Jurkat, Clone E6-1 (cell line): ENCODE data around the gene ZNF423.
A peak's percentile ranks its signal among the peaks of the same experiment; 100 is the strongest.

Source experiments
- DNase-seq: peaks from one replicate; pipeline ENCODE4 v3.0.0-alpha.2; 2011; ENCODE audit warnings: low read depth, low spot score
- H3K4me3 ChIP-seq: 2 replicates; pipeline ENCODE4 v1.5.1; 2011; ENCODE audit warnings: mild to moderate bottlenecking, low read length, control low read depth, moderate library complexity

Gene ZNF423

GRCh38 chr16:49743203-49743464 is 112.8 kb downstream of the ZNF423 start:
- H3K4me3 ChIP-seq = no peak overlapping the region
- DNase-seq = no peak

DNA sequence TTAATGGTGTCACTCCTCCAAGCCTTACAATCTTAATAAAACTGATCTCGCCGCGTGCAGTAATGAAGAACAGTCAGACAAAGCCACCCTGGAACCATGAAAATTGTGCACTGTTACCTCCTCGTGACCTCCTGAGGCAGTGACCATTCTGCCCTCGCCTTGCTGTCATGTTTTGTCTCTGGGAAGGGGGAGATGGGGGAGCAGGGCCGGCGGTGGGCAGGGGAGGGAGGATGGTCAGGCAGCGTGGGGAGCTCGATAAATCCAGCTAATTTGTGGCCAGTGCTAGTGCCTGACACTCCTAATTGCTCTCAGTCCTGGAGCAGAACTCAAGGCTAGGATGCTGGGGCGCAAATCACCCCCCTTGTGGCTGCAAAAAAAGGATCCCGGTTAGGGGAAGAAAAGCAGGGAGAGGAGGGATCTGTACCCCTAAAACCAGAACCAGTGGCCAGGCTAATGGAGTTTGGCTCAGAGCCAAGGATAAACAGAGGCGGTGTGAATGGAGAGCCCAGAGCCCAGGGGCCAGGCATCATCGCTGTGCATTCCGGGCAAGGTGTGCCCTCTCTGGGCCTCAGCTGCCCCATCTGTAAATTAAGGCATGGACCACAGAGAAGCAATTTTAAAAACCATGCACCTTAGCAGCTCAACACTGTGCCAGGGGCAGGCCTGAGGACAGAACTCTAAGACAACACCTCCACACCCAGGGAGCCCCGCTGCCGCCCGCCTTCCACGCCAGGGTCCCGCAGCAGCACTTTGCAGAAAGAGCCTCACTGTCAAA is 113.3 kb downstream of the ZNF423 start:
- DNase-seq = no peak
- H3K4me3 ChIP-seq = no peak overlapping the region

DNA sequence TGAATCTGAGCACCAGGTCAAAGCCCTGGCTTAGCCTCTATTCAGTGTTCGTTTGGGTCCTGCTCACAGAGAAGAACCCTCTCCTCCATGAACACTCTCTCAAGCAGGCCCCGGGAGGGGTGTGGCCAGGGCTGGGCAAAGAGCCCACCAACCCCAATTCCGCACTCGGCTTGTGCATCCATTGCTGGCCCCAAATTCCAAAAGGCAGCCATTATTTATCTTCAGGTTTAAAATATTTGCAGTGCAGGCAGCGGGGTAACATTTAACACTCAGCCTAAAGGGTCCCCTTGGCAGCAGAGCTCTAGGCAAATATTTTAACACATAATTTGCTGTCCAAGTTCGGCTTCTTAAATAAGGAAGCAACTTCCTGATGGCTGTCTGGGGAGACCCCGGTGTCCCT is 115.7 kb downstream of the ZNF423 start:
- DNase-seq = no peak
- no peak overlapping the region for H3K4me3 ChIP-seq

- DNase-seq = peak; percentile 18
- no peak overlapping the region for H3K4me3 ChIP-seq
Observed at GRCh38 chr16:49739381-49739780, 116.5 kb downstream of the ZNF423 start.

DNA sequence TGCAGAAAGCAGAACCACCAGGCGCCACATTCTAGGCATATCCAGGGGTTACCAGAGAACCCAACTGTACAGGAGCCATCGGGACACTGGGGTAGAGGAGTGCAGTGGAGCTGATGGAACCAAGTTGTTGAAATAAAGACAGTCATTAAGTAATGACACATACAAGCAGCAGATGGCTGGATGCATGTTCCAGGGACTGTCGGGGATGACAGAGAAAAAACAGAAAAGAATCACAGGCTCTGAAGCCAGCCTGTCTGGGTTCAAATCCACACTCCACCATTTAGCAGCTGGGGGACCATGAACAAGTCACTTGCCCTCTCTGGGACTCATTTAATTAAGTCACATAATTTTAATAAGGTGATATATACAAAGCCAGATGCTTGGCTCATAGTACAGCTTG is 117.1 kb downstream of the ZNF423 start:
- H3K4me3 ChIP-seq = no peak overlapping the region
- DNase-seq = no peak

- DNase-seq = no peak
- no peak overlapping the region for H3K4me3 ChIP-seq
Observed at GRCh38 chr16:49738001-49738400, 117.9 kb downstream of the ZNF423 start.

DNA sequence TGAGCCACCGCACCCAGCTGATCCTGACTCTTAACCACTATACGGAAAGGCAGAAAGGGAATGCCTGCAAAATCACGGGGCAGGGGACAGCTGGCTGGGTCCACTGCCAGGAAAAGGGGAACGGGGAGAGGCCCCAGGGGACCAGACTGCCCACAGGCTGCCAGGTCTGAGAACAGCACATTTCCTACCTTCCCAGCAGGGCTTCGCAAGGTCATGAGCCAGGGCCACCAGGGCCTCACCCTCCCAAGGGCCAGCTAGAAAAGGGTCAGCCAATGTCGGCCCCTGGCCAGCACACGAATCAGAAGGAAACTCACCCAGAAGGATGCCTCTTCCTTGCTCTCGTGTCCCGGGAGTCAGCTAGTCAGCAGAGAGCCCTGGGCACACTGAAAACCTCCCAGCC is 118.4 kb downstream of the ZNF423 start:
- H3K4me3 ChIP-seq = no peak overlapping the region
- no peak for DNase-seq

DNA sequence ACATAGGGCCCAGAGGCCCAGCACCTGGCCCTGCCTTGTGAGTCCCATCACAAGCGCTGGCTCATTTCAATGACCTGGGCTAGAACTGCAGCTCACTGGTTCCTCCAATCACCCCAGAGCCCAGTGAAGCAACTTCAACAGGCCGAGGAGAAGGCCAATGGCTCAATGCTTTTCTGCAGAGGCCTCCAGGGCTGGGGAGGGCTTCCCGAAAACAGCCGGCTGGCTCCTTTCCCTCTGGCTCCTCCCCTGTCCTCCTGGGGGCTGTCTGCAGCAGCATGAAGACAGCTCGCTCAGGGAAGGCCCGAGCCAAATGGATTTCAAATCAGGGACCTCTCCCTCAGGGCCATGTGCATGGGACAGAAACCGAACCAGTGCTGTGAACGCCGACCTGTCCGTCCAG is 121.6 kb downstream of the ZNF423 start:
- DNase-seq = no peak
- H3K4me3 ChIP-seq = no peak overlapping the region

DNA sequence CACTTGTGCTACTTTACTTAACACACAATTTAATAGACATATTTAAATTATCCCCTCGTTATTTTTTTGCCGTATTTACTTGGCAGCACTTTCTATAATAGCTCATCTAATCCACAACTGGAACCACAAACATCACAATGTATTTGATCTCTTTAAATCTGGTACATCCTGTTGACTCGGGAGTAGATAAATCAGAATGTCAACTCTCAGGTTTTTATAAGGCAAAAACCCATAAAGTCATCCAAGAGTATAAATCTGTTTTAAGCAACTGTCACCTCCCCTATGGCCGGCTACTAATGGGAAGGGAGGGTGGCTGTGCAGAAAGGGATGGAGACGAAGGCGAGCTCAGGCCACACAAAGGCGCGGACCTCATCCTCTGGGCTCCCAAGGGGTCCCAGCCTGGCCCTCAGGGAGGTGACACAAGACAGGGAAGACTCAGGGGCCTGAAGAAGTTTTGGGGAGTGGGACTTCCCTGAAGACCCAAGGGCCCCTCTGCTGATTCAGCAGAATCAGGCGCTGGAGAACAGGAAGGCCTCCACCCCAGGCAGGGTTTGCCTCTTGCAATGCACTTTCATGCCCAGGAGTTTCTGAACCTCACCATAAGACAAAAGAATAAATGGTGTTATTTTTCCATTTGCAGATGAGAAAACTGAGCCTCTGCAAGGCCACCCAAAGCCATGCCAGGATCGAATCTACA is 122.5 kb downstream of the ZNF423 start:
- no peak for DNase-seq
- no peak overlapping the region for H3K4me3 ChIP-seq

GRCh38 chr16:49731911-49732310 is 124.0 kb downstream of the ZNF423 start:
- H3K4me3 ChIP-seq = no peak overlapping the region
- DNase-seq = no peak

GRCh38 chr16:49730772-49731171 is 125.1 kb downstream of the ZNF423 start:
- no peak for DNase-seq

DNA sequence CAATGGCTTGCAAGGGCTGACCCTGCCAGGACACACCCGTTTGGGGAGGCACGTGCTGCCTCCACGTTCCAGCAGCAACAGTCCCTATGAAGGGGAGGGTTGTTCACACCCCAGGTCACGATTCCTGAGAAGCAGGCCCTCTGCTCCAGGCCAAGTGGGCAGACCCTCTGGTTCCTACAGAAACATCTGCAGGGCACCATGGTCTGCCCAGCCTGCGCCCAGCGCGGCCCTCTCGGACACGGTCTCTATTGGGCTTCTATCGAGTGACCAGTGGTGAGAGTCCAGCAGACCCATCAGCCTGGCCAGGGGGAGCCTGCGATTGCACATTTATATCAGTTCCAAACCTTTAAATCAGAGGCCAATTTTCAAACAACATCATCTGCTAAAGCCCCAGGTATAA is 128.3 kb downstream of the ZNF423 start:
- no peak for DNase-seq
- no peak overlapping the region for H3K4me3 ChIP-seq

More at GRCh38 chr16:49730772-49731171, 125.1 kb downstream of the ZNF423 start:
- no peak overlapping the region for H3K4me3 ChIP-seq

DNA sequence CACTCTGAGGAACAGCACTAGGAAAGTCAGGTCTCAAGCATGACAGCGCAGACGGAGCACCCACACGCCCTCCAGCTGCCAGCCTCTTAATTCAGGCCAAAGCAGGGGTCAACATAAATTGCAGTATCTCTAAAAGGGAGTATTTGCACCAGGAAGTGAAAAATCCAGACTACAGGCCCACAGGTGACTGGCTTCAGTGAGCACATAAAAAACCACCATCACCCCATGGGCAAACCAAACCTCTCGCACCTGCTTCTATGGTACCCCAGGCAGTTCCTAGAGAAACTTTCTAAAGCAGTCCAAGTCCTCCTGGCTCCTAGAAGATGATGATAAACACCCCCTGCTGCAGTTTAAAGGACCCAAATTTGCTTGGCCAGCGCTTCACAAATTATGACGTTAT is 129.8 kb downstream of the ZNF423 start:
- H3K4me3 ChIP-seq = no peak overlapping the region
- no peak for DNase-seq

DNA sequence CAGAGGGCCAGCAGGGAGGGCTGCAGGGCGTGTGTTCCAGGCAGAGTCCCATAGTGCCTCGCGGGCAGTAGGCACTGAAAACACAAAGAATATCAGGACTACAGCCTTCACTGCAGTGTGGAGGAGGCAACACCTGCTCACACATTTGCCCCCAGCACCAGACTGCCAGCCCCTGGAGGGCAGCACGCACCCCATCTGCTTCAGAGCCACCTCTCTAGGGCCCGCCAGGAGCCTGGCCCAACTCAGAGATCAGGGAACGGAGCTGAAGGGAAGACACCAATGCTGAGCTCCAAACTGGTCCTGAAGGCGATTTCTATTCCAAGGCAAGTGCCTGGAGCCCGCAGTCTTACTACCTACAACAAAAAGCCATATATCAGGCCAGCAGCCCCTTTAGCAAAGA is 130.3 kb downstream of the ZNF423 start:
- no peak overlapping the region for H3K4me3 ChIP-seq
- no peak for DNase-seq

DNA sequence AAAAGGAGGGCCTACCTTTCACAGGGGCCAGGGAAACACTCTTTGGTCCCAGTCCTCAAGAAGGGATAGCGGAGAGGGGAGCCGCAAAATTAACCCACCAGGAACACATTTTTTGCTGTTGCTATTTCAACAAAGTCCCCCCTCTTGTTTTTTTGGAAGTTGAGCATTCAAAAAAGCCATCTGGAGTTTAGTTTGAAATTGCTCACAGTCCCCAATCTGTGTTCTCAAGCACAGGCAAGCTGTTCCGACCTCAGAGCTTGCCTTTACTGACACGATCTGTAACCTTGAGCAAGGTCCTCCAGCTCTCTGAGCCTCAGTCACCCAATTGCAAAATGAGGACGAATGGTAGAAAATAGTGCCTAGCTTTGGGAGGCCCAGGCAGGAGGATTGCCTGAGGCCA is 131.1 kb downstream of the ZNF423 start:
- no peak overlapping the region for H3K4me3 ChIP-seq
- DNase-seq = no peak

GRCh38 chr16:49723310-49723709 is 132.6 kb downstream of the ZNF423 start:
- no peak for DNase-seq
- H3K4me3 ChIP-seq = no peak overlapping the region

DNA sequence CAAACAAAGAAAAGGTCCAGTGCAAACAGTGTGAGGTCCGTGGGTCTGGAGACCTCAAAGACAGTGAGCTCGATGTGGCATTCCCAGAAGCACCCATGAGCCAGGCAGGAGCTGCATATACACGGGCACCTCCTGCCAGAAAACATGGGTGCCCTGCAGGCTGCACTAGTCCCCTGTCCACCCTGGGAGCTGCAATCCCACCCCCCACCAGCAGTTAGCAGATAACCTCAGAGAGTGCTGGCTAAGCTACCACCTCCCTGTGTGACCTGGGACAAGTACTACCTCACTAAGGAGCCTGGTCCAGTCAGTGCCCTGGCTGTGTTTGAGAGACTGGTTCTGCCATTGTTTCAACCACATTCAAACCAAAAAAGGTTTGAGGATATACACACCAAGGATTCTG is 135.7 kb downstream of the ZNF423 start:
- H3K4me3 ChIP-seq = no peak overlapping the region
- DNase-seq = no peak

GRCh38 chr16:49717689-49718088 is 138.2 kb downstream of the ZNF423 start:
- no peak overlapping the region for H3K4me3 ChIP-seq
- no peak for DNase-seq

DNA sequence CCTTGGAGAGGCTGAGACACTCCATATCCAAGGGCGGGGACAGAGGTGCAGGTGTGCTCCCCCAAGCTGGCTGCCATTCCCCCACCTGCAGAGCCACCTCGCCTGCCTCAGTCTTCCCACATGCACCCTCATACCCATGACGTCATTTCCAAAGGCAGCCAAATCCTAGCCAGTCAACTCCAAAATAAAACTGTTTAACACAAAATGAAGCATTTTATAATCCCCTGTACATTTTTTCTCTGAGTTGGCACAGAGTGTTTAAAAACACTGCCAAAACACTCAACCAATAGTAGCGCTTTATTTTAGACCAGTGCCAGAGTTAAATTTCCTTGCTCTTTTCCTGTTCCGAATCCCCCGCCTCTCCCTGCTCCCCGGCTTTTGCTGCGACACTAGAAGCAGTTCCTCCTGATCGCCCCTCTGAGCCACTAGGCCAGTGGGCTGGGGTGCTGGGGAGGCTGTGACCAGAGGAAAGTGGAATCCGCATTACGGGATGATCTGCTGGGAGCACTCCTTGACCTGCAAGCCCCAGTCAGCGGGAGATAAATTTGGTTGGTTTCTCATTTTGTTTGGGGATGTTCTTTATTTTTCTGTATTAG is 139.5 kb downstream of the ZNF423 start:
- H3K4me3 ChIP-seq = no peak overlapping the region
- DNase-seq = no peak

DNA sequence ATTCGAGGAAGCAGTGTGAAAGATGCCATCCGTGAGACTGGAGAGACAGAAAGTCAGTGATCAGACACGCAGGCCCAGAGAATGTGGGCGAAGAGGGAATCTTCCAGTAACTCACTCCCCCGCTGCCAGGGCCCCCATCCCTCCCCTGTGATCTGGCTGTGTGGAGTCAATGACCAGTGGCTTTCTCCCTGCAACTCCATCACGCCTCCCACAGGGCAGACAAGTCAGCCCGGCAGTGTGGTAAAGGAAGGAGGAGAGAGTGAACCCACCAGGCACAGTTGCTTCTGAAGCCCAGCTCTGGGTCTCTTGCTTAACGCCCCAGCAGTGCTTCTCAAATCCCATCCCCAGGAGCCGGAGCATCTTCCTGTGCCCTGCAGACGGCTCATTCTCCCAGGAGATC is 142.1 kb downstream of the ZNF423 start:
- DNase-seq = no peak
- no peak overlapping the region for H3K4me3 ChIP-seq

DNA sequence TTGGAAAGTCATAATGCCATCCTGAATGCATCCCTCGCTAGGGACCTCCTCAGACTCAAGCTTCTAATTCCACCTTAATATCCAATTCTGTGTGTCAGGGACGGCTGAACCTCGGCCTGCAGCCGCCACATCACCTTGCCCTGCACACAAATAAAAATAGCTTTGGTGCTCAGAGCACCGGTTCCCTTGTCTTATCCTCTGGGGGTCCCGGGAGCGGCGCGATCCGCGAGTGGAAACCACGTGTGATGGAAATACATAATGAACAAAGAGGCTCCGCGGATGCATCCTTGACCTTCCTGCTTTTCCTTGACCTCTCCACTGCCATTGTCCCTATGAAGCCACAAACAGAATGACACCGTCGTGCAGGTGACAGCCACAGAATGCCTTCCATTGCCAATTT is 143.4 kb downstream of the ZNF423 start:
- no peak for DNase-seq

More for the DNA sequence above, 143.4 kb downstream of the ZNF423 start:
- no peak overlapping the region for H3K4me3 ChIP-seq
